NCI-H2107 treated with DMSO at 0.1 percent for 48 hours (cell line): ENCODE measurements around the gene TUFT1.

Experiments used
- DNase-seq: peaks from one replicate; lab custom pipeline; 2025; ENCODE audit not compliant: unreplicated experiment; lab: John Stamatoyannopoulos, UW

TUFT1 gene

GRCh38 chr1:151536499-151536898 lies 3.6 kb upstream of the TUFT1 start:
- no peak for DNase-seq

DNA sequence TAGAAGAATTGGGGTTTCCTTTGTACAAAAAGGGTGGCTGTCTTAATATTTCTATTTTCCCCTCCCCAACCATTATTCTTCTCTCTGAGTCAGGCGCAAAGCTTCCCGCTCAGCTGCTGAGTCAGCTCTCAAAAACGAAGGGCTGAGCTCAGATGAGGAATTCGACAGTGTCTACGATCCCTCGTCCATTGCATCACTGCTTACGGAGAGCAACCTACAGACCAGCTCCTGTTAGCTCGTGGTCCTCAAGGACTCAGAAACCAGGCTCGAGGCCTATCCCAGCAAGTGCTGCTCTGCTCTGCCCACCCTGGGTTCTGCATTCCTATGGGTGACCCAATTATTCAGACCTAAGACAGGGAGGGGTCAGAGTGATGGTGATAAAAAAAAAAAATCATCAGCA lies 3.0 kb upstream of the TUFT1 start:
- no peak for DNase-seq

- DNase-seq, result peak; percentile 97
These were observed 638 bp upstream of the TUFT1 start for GRCh38 chr1:151539321-151540020.

GRCh38 chr1:151540982-151541377 lies 871 bp downstream of the TUFT1 start:
- DNase-seq, result peak; percentile 22

DNA sequence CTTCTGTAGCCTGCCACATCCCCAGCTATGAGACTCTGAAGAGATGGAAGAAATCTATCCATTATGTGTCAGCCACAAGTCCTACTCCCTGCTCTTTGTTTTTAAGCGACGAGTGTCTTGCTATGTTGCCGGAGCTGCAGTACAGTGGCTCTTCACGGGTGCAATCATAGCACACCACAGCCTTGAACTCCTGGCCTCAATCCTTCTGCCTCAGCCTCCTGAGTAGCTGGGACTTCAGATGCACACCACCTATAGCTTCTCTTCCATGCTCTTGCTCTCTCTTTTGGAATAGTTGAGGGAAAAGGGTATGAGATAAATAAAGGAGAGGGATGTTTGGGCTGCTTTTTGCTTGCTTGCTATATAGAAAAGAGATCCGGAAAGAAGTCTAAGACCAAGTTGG lies 1.6 kb downstream of the TUFT1 start:
- no peak for DNase-seq

DNA sequence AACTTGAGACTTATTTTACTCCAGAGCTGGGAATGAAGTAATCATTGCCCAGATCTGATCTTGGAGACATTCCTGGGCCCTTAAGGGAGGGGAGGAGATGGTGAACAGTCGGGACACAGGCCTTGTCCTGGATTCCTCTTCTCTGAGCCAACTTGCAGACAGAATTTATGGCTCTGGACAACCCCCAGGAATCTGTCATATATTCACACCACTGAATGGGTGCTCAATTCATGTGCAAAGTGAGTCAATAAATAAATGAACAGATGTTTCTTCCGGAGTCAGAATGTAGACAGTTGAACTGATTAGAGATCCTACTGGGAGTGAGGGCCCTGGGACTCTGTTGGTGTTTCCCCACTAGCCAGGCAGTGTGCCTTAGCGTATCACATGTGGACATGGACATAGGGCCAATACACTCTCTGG lies 2.6 kb downstream of the TUFT1 start:
- no peak for DNase-seq

DNA sequence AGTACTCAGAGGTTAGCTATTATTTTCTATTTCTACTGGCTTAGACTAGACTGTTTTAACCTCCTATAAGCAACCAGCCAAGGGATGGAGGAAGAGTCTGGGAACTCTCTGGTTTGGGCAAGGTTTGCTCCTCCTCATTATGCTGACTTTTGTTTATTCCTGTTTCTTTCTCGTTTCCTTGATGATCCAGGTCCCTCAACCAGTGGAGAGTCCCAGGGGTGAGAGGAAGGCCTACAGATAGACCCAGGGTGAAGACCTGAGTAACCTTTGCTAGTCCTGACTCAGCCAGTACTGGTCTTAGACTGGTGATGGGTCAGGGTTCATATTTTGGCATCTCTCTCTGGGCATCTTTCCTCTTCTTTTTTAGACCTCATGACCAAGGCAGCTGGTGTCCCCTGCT lies 5.4 kb downstream of the TUFT1 start:
- no peak for DNase-seq

DNA sequence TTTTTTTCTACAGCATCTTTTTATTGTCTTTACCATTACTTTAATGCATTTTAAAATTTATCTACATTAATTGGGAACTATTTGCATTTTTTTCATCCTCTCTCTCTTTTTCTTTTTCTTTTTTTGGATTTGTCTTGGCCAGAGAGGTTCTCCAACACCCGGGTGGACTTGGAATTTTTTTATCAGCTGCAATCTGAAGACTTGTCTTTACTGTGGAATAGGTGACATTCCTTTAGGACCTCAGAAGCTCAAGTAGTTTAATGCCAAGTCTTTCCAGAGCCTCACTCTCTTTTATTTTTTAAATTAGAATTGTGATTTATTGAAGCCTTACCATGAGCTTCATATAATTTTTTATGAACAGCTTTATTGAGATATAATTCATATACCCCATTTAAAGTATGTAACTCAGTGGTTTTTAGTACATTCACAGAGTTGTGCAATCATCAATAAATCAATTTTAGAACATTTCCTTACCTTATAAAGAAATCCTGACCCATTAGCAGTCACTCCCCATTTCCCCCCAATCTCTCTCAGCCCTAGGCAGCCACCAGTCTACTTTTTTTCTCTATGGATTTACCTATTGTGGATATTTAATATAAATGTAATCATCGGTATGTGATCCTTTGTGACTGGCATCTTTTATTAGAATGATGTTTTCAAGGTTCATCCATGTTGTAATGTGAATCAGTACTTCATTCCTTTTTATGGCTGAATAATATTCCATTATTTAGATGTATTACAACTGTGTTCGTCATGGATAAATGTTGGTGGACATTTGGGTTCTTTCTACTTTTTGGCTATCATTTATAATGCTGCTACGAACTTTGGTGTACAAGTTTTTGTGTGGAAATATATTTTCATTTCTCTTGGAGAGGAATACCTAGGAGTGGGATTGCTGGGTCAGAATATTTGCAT lies 6.2 kb downstream of the TUFT1 start:
- DNase-seq, result no peak

- no peak for DNase-seq
These were observed 7.2 kb downstream of the TUFT1 start for GRCh38 chr1:151547119-151547899.

- no peak for DNase-seq
These were observed 7.8 kb downstream of the TUFT1 start for GRCh38 chr1:151547900-151548230.

GRCh38 chr1:151549199-151549598 lies 9.1 kb downstream of the TUFT1 start:
- no peak for DNase-seq

DNA sequence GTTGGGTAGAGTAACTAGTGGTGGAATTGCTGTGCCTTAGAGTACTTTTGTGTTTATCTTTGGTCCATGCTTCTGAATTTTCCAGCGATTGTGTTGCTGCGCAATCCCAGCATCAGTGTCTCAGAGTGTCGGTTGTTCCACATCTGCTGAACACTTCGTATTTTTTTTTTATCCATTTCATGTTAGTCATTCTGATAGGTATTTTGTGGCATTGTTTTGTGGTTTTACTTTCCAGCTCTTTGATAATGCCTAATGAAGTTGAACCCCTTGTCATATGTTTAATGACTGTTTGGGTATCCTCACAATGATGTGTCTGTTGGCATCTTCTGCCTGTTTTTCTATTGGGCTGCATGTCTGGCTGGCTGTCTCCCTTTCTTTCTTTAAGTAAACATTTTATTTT lies 13.6 kb downstream of the TUFT1 start:
- no peak for DNase-seq

DNA sequence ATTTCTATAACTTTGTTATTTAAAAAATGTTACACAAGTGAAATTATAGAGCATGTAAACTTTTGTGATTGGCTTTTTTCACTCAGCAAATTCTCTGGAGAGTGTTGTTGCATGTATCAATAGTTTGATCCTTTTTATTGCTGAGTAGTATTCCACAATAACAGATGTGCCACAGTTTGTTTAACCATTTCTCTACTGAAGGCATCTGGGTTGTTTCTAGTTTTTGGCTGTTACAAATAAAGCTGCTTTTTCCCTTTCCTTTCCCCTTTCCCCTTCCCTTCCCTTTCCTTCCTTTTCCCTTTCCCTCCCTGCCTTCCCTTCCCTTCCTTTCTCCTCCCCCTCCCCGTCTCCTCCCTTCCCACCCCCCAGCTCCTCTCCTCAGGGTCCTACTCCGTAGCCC lies 15.9 kb downstream of the TUFT1 start:
- DNase-seq, result no peak

GRCh38 chr1:151562661-151563060 lies 22.6 kb downstream of the TUFT1 start:
- DNase-seq, result no peak

- no peak for DNase-seq
These were observed 23.3 kb downstream of the TUFT1 start for GRCh38 chr1:151563376-151563775.

- DNase-seq, result no peak
These were observed 25.5 kb downstream of the TUFT1 start for GRCh38 chr1:151565502-151566189.

DNA sequence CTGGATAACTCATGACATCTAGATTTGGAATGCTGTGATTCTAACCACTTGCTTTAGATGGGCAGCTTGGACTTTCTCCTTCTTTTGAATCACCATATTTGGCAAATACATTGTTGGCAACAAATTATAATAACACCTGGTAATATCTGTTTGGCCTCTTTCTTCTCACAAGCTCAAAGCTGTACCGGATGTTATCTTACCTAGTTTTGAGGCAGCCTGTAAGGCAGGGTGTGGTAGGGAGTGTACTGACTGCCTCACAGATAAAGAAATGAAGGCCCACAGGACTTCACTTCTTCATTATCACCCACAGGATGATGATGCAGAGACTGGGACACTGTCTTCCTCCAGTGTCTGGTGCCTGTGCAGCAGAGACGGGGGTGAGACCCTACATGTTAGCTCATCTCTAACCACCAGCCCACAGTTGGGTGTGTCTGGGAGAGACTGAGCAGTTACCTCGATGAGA lies 28.5 kb downstream of the TUFT1 start:
- no peak for DNase-seq

DNA sequence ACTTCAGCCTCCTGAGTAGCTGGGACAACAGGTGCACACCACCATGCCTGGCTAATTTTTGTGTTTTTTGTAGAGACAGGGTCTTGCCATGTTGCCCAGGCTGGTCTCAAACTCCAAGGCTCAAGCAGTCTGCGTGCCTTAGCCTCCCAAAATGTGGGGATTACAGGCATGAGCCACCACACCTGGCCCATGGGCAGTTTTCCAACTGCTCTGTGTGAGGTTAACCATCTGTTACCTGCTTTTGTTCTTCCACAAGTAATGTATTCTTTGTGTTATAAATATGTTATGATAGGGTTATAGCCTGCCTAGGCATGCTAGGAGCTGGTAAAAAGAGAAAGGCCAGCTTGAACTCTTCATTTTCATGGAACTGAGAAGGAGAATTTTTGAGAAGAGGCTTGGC lies 30.7 kb downstream of the TUFT1 start:
- DNase-seq, result peak; percentile 31

DNA sequence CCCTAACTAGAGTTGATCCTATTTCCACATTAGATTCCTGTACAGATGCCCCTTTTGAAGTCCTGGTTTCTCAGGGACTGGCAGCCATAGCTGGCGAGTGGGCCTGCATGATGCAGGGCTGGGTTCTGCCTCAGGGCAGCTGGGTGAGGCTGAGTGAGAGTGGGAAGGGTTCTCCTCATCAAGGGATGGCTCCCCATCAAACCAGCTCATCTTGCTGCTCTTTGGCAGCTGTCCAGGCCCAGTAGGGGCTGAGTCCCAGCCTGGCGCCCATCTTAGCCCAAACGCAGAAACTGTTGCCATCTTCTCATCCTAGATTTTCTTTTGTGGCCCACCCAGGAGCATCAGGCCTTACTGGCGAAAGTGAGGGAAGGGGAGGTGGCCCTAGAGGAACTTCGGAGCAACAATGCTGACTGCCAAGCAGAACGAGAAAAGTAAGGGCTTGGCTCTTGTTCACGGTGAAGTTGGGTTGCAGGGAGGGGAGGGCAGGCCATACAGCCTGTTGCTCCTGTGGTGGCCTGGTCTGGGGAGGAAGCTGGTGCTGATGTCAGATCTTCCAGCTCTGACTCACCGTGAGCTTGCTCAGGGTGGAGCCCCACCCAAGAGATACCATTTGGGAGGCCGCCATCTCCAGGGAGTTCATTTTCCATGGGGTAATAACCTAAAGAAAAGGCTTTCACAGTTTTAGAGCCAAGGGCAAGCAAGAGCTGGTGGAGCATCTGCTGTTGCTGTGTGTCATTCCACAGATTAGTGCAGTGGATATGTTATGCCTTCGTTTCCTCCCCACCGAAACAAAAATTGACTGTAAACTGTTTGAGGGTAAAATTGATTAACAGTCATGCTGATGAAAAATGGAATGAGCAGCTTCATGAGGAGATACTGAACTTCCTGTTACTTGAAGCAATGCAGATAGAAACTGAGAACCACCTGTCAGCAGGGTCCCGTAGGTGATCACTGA lies 34.7 kb downstream of the TUFT1 start:
- no peak for DNase-seq

GRCh38 chr1:151577173-151577572 lies 37.1 kb downstream of the TUFT1 start:
- DNase-seq, result no peak
